ENCODE measurements around the gene SPAG17.
A peak's percentile ranks its signal among the peaks of the same experiment; 100 is the strongest.

The SPAG17 gene

DNA sequence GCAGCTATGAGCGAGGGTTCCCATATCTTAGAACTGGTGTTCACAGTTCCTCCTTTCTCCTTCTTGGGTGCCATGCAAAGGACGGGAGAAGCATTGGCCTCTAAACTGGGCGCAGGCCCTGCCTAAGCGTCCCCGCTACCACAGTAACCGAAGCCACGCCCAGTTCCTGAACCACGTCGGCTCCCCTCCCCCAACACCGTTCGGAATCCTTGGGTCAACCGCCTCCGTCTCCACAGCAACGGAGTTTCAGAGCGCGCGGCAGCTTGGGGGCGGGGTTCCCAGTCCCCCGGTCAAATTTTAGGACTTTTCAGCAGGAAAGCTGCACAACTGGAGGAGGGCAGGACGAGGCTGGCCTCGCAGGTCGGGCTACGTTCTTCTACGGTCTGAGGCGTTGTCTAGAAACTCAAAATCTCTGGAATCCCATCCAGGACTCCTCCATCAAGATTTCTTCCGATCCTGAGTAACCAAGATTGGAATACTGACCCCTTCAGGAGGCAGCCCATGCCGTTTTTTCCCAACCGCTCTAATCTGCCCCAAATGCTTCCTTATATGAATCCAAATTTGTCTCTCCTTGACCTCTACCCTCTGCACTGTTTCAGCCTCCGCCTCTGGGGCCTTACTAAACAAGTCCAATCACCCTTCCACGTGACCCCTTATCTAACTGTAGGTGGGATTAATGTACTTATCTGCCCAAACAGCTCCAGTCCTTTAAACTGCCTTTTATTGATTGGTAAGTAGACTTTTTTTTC lies at the start of gene SPAG17:
Gene SPAG17, minus strand, starts transcription at position 145 of the 749 bp plus-strand sequence. Its CDS starts 71 bp downstream, at position 74.
- DNase-seq (ENCODE audit: low read depth) = peak; percentile 59

DNA sequence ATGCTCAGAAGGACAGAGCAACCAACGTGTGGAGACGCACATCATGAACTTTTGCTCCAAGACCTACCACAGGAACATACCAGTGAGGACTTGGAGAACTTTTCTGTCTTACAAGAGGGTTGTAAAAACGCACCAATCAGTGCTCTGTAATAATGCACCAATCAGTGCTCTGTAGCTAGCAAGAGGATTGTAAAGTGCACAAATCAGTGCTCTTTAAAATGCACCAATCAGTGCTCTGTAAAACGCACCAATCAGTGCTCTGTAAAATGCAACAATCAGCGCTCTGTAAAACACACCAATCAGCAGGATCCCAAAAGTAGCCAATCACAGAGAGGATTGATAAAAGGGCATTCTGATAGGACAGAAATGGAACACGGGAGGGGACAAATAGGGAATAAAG lies 40.4 kb upstream of the SPAG17 start:
- no peak for DNase-seq (ENCODE audit: low read depth)

DNA sequence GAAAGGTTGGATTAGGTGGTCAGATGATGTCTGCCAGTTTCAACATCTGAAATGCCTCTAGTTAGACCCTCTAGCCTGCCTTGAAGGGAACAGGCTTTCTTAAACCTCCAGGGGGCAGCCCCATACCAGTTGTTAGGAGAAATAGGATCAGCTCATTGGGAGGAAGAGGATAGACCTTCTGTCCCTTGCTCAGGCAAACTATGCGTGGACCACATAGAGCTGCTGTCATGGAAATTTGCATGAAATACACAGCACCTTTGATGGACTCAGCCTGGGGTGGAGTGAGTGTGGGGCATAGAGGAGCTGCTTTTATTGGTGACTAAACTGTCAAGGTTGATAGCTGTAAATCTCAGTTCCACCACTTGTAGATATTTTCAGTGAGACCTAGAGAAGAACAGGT lies 38.4 kb upstream of the SPAG17 start:
- DNase-seq (ENCODE audit: low read depth) = no peak

DNA sequence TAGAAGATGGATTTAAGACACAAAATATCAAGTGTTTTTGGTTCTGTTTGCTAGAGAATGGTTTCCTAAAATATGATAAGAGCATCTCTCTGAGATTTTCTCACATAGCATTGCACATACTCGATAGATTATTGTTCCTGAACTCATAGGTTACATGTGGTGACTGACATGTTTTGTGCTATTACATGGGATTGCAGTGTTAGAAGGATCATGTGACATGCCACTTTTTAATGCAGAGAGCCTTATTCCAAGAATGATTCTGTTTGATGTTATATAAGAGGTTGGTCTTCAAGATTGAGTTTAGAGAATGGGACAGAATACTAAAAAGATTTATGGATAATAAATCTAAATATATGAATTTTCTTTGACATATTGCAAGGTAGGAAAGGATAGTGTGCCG lies 34.4 kb upstream of the SPAG17 start:
- no peak for DNase-seq (ENCODE audit: low read depth)

DNA sequence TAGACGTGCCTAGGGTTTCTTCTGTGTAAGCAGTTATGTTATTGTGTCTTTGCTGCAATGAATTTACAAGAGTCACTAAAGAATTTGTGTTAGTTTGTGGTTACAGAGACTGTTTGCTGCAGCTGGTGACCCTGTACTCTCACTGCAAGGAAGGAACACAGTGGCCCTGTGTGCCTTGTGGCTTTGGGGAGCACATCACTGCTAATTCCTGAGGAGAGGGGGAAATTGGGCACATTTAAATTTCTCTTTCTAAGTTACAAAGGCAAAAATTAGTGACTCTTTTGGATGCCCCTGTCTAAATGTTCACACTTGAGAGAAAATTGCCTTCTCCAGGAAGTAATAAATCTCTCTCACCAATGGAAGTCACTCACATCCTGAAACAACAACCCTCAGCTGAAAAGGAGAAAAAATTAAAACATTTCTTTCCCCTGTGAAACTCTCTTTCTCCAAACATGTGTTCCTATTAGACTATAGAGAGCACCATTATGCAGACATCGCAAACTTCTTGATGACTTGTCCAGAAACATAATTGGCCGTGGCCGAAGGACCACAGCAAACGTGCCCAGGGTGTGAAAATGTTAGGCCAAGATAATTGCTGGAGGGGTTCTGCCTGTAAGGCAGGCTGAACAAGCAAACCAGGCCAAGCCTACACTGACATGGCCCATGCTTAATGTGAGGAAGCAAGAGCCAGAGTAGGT lies 32.3 kb upstream of the SPAG17 start:
- no peak for DNase-seq (ENCODE audit: low read depth)

DNA sequence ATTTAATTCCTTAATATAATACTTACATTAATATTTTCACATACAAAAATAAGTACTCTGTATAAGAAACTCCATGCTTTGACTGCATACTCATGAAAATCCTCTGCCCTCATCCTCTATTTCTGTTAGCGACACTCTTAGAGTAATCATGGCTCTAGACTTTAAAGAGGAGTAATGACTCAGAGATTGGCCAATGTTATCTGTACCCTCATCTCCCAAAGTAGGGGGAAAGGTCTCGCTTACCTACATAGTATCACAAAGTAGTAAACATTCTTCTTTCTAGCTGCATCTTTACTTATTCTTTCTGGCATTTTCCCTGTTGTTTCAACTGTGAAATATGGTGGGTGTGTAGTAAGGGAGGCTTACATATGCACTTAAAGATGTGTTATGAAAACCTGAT lies 29.8 kb upstream of the SPAG17 start:
- DNase-seq (ENCODE audit: low read depth) = no peak

DNA sequence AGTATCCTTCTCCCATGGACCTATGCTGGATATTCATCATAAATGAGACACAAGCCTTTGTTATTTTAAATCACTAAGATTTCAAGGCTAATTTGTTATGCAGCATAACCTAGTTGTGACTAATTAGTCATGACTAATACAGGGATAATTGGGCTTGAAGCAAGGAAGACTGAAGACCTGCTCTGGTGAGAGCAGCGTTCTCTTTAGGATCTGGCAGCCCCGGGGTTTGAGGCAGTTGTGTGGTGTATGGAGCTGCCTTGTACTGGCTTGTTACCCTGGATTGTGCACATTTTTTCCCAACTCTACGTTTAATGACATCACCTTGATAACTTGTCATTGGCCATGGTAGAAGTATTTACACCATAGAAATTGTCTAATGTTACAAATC lies 25.7 kb upstream of the SPAG17 start:
- DNase-seq (ENCODE audit: low read depth) = no peak

DNA sequence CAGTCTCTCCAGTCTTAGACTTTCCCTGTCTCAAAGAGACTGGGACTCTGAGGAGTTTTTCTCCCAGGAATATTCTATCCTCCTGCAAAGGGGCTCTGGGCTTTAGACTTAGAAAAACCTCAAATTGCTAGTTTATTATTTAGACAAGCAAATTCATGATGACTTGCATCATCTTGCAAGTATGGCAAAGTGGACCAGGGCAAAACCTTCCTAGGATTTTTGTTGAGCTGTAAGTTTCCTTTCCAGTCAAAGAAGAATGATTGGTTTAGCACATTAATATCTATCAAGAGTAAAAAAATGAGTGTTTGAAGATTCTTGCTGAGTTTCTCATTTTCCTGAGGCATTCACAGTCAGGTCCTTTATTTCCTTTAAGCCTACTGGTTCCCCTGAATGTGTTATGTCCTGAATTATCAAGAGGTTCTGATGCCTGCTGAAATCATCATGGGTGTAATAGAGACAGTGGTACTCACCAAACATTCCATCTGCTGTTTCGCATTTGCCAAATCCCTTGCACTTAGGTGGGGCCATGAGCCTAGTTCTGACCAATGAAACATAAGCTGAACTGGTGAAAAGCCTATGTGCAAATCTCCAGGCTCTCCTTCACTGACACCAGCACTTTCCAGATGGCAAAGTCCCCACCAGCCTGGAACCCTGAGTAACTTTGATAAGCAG lies 25.2 kb upstream of the SPAG17 start:
- DNase-seq (ENCODE audit: low read depth) = no peak

DNA sequence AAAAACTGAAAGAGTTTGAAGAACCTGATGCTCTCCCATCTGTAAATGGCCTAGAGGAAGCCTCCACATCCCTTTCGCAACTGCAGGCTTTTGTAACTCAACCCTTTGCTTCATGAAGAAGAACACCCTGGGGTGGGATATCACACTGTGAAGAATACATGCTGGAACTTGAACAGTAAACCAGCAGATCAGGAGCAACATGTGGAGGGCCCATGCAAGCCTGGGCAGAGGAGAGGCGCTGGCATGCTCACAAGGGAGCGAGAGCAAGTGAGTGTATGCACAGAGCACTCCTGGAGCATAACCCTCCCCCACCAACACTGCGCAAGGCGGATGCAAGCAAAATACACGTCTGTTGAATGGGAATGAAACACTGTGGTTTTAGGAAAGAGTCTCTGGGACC lies 24.6 kb upstream of the SPAG17 start:
- no peak for DNase-seq (ENCODE audit: low read depth)

DNA sequence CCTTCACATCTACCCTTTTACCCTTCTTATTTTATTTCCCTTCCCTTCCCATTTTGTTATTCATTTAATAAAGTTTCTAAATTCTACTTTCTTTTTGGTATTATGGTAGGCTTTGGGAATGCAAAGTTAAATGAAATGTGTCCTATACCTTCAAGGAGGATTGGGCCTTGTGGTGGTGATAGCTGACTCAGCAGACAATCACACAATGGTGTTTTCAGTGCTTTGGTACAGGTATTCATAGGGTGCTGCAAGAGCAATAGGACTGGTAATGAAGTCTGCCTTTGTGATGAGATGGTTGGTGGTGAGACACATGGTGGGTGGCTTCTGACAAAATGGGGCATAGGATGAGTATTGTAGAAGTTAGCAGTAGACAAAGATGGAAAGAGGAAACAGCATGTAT lies 21.9 kb upstream of the SPAG17 start:
- no peak for DNase-seq (ENCODE audit: low read depth)

DNA sequence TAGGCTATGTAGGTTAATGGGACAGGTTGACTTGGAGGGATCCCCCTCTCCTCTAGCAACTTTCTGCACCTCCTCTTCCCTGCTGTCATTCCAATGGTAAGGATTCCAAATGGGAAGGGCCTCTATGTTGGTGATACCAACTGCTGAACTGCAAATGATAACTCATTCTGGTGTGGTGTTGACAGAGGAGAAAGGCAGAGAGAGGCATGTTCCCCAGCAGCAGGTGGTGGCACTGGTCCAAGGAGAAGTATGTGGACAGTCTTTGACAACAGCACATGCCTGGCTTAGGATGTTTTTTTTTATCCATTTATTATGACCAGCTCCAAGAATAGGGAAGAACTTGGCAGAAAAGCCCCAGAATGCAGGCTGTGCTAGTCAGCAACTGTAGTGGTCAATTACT lies 19.6 kb upstream of the SPAG17 start:
- DNase-seq (ENCODE audit: low read depth) = no peak

DNA sequence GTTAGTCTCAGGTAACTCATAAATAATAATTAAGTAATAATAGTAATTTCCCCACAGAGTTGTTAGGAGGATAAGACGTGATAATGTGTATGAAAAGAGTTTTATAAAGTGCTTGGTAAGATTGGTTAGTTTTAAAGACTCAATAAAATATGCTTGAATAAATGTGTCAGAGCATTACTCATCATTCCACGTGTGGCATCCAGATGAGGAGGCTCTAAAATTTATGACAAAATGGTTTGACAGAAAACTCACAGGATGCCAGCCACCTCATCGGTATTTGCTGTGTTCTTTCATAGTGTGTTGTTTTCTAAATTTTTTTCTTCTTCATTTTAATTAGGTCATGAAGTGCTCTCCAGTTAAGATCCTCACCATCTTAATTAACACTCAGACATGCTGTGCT lies 19.1 kb upstream of the SPAG17 start:
- DNase-seq (ENCODE audit: low read depth) = no peak

DNA sequence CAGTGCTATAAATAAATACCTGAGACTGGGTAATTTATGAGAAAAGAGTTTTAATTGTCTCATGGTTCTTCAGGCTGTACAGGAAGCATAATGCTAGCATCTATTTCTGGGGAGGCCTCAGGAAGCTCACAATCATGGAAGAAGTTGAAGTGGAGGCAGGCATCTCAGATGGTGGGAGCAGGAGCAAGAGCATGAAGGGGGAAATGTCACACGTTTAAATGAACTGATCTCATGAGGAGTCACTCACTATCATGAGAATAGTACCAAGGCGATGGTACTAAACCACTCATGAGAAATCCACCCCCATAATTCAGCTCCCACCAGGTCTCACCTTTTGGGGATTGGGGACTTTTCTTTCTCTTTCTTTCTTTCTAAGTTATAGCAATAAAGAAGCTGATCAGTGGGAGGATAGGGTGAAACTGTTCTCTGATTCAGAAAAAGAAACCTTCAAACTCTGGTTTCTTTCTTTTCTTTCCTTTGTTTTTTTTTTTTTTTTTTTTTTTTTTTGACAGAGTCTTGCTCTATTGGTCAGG lies 17.1 kb upstream of the SPAG17 start:
- DNase-seq (ENCODE audit: low read depth) = no peak

DNA sequence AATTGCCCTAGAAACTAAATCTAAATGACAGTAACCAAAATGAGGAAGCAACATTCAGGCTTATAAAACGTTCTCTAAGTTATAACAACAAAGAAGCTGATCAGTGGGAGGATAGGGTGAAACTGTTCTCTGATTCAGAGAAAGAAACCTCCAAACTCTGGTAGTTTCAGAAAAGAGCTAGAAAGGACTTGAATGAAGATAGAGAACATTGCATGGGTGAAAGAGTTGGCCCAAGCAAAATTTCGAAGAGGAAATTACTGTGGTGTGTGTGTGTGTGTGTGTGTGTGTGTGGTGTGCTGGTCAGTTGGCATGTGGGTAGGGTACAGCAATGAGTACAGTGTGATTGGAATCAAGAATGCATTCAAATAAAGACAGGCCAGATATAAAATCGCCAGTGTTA lies 16.5 kb upstream of the SPAG17 start:
- no peak for DNase-seq (ENCODE audit: low read depth)

DNA sequence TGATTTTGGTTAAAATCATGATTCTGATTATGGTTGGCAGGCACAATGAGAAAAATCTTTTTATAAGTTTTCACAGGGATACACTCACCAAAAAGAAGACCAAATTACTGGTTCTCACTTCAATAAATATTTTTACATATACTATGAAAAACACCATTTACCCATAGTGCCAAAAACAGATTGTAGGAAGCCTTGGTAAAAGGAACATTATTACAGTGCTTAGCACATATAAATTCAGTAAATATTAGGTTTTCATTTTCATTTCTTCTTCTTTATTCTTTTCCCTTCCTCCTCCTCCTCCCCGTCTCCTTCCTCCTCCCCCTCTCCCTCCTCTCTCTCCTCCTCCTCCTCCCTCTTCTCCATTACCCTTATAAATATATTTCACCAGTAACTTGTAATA lies 15.8 kb upstream of the SPAG17 start:
- DNase-seq (ENCODE audit: low read depth) = no peak

DNA sequence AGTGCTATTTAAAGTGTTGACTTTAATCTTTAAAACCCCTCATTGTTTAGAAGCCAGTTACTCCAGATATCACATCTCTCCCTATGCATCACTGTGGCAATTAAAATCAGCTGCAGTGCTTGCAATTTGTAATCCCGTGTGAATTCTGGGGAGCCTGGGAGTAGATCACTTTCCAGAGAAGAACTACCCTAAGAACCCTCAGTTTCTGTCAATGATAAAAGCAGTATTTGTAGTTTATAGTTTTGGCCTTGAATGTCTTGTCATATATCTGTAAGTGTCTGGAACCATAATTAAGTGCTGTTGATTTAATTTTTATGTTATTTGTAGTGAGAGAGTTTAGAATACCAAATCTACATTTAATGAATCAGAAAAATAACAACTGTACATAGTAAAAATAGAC lies 5.5 kb upstream of the SPAG17 start:
- no peak for DNase-seq (ENCODE audit: low read depth)

DNA sequence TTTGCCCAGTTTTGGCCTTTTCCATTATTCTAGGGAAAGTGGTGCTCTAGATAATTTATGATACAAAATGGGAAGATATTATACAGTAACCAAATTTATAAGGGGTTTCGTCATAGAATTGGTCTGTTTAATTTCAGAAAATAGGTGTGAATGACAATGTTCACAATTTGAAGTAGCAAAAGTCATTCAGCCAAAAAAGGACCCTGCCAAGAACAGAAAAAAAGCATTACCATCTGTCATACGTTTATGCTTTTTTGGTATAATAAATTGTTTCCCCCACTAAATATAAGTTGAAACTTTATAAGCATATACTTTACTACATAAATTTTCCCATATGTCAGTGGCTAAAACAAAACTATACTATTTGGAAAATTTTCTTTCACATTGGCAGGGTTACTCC lies 4.5 kb upstream of the SPAG17 start:
- no peak for DNase-seq (ENCODE audit: low read depth)

DNA sequence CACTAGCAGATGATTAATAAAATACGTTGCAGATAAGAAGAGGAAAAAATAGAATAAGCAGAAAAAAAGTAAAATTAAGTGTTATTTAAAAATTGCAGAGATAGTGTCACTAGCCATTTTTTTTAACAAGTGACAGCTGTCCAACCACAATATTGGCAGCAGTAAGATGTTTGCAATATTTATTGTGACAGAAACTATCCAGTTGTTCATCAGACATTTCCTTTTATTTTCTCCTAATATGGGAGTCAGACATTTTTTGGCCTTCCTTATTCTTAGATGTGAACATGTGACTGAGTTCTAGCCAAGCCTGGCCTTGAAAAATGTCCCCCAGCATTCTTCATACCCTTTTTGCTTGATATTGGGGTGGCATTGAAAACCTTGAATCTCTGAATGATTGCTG lies 3.4 kb upstream of the SPAG17 start:
- no peak for DNase-seq (ENCODE audit: low read depth)

DNA sequence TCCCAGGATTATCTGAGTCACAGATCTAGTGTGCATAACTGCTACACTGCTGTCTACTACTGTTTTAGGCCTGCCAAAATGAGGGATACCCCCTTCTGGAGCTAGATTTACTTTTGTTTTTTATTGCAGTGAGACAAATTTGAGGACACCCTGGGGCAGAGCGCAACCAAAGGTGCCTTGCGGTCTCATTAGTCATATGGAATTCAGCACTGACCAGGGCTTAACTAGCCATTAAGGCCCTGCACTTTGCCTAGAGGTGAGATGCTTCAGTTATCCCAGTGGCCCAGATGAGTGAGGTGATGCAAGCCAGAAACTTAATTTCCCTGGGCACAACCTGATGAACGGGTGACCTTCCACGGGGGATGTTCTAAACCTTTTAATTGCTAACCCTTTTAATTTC lies 998 bp upstream of the SPAG17 start:
- no peak for DNase-seq (ENCODE audit: low read depth)

DNA sequence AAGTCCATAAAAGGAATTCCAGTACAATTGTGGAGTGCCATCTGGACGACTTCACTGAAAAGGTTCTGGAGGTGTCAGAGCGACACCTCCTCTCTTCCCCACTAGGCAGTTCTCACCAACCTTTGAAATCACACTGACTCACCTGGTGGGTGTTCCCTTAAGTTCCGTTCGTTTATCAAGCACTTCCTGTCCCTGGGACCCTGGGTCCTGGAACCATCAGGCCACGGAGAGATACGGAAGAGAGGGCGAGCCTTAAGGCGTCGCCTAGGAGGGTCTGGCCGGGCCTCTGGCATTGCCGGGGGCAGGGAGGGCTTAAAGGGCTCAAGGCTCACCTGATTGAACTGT lies 317 bp downstream of the SPAG17 start:
- DNase-seq (ENCODE audit: low read depth) = no peak

DNA sequence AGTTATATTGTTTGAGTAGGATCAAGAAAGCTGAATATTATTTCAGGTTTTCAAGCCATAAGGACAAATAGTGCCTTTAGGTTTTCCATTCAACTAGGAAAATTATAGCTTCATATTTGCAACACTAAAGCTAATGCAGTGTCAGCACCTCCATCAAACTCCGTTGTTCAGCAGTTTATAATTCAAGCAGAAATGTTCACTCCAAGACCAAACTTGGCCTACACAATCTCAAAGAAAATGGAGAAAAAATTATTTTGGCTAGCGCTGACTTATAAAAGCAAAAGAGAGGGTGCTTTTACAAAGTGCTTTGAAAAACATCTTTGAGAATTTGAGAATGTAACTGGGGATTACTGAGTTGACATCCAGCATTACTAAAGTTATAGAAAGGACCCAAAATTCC lies 1.4 kb downstream of the SPAG17 start:
- DNase-seq (ENCODE audit: low read depth) = no peak

DNA sequence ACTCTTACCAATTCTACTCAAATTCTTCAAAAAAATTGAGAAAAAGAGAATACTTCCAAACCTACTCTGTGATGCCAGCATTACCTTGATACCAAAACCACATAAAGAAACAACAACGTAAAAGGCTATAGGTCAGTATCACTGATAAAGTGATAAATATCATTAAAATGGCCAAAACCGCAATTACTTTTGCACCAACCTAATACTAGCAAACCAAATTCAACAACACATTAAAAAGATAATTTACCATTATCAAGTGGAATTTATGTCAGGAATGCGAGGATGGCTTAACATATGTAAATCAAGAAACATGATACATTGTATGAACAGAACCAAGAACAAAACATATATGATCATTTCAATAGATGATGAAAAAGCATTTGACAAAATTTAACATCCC lies 7.0 kb downstream of the SPAG17 start:
- no peak for DNase-seq (ENCODE audit: low read depth)

DNA sequence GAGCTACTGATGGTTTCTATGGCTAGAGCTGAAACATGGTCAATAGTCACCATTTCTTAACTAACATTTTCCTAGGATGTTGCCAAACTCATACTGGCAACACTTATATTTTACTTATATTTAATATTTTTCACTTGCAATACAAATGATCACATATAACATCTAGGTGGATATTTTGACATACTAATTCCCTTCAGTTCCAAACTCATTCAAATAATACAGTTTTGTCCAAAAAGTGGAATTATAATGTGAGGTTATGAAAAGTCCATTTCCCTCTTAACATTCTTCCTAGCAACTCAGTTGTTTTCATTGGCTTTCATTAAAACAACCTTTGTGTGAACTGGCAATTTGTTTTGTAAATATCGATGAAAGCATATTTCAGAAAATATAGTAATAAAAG lies 16.0 kb downstream of the SPAG17 start:
- DNase-seq (ENCODE audit: low read depth) = no peak

Measured in stromal cell of bone marrow (primary cell).